GM21825 (cell line): ENCODE results near the gene SNED1.

Experiments
- ATAC-seq: cut with Tn5 transposase; IDR thresholded peaks from one replicate; pipeline ENCODE4 v1.9.1; 2021; ENCODE audit warnings: mild to moderate bottlenecking, moderate library complexity; ENCODE audit not compliant: unreplicated experiment

Gene SNED1

DNA sequence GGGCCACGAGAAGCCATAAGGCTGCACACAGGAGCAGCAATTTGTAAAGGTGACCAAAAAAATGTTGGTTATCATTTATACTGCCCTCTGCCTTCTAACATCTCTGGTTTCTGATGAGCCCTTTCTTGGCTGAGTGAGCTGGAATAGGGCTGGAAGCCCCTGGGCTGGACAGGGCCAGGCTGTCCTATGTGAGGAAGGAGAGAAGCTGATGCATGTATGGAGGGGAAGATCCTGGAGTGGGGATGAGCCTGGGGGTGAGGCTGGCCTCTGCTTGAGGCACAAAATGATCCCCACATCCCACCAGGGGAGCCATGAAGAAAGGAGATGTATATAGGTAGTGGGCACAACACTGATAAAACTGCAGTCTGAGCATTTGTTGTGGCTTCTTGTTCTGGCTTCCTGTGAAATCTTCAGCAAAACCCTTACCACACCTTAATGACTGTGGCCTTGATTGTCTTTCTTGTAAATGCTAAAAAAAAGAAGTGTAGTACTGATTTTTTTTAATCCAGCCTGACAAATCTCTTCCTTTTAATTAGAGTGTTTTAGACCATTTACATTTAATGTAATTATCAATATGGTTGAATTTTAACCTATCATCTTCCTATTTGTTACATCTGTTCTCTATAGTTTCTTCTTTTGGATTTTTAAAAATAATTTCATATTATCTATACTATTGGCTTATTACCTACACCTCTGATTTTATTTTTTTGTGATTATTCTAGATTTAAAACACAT, 5.6 kb downstream of the SNED1 start:
- ATAC-seq = no peak

DNA sequence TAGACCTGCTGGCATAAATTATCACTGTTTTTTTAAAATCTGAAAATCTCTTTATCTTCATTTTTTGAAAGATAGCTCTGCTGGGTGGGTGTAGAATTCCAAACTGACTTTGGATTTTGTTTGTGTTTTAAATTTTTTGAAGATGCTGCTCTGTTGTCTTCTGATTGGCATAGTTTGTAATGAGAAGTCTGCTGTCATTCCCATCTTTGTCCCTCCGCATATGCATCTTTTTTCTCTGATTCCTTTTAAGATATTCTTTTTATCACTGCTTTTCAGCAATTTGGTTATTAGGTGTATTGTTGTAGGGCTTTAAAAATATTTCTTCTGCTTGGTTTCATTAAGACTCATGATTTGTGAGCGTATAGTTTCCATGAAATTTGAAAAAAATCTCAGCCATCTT, 7.2 kb downstream of the SNED1 start:
- ATAC-seq = no peak

DNA sequence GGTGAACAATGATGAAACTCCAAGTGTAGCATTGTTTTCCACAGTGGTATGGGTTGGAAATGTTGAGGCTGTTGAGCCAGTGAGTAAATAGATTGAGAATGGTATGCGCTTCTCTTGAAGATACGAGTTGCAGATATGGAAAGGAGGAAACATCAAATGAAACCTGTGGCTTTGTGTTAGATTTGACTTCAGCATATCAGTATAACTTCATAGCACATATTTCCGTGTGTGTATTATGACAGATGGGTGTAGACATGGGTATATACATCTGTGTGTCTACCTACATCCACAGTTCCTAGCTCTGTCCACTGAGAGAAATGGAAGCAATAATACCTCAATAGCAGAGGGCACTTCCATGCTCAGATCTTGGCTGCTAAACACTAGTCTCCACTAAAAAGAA, 8.0 kb downstream of the SNED1 start:
- ATAC-seq = no peak

DNA sequence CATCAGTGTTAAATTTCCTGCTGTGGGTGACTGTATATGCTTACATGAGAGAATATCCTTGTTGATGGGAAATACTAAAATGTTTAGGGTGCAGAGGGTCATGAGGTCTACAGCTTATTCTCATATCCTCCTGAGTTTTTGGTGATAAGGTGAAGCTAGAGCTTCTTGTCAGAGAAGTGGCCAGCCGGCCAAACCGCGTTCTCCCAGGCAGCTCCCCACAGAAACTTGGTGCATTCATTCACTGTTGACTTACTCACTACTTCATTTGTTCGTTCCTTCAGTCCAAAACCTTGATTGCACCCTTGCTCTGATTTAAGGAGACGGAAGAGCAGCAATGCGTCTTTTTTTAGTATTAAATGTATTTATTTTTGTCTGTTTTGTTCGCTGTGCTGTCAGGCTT, 8.7 kb downstream of the SNED1 start:
- no peak for ATAC-seq

DNA sequence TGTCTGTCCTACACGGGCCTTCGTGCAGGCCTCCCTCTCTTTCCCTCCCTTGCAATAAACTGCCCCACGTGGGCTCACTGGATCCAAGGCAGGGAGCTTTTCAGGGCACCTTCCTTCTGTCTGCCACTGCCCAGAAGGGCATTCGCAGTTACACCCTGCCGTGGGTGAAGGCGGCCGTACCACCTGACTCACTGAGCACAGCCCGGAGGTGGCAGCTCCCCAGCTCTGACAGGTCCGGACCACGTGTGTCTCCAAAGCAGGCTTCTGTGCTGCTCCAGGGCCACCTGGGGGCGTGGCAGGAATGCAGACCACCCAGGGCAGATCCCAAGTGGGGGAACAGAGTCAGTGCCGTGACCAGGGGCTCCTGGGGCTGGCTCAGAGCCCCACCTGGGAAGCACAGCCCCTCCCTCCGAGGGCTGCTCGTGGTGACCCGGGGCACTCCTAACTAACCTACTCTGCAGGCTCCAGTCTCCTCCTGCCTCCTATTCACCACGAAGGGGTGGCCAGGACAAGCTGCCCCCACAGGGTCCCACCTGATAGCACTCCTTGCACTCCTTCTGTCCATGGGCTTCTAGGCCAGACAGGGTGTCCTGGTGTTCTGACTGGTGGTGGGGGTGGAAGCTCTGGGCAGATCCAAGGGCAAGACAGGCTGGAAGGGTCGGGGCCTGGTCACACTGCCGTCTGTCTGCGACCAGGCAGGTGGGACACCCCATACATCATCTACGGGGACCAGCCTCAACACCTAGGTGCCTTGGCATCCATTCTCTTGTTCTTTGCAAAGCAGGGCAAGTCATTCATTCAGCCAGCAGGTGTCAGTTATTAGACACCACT, 9.7 kb downstream of the SNED1 start:
- ATAC-seq = no peak

DNA sequence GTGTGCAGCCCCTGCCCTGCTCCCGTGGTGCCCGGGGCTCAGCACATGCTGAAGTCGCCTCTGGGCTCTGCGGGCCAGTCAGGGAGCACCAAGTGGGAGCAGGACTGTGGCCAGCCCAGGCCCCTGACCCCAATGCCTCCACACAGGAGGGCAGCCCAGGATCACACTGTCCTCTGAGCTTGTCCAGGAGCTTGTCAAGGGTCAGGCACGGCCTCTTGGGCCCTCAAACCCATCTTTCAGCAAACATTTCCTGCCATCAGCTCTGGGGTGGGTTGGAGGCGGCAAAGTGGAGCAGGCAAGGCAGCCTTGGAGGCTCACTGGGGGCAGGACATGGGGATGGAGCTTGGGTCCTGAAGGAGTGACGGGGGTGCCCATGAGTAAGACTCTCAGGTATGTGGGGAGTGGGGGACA, 10.3 kb downstream of the SNED1 start:
- ATAC-seq = no peak

DNA sequence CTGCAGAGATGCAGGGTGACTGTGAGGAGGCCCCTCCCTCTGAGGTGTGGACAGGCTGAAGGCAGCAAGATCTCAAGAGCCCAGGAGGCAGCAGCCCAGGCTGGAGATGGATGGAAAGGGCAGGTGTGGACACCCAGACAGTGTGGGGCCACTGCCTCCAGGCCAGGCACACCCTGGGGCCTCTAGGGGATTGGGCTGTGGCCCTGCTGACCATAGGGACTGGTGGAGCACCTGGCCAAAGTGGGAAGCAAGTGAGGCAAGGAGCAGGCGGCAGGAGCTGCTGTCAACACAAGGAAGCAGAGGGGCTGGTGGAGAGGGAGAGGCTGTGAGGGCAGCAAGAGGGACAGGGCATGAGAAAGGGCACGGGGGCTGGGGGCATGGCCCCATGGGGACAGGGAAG, 10.8 kb downstream of the SNED1 start:
- no peak for ATAC-seq

DNA sequence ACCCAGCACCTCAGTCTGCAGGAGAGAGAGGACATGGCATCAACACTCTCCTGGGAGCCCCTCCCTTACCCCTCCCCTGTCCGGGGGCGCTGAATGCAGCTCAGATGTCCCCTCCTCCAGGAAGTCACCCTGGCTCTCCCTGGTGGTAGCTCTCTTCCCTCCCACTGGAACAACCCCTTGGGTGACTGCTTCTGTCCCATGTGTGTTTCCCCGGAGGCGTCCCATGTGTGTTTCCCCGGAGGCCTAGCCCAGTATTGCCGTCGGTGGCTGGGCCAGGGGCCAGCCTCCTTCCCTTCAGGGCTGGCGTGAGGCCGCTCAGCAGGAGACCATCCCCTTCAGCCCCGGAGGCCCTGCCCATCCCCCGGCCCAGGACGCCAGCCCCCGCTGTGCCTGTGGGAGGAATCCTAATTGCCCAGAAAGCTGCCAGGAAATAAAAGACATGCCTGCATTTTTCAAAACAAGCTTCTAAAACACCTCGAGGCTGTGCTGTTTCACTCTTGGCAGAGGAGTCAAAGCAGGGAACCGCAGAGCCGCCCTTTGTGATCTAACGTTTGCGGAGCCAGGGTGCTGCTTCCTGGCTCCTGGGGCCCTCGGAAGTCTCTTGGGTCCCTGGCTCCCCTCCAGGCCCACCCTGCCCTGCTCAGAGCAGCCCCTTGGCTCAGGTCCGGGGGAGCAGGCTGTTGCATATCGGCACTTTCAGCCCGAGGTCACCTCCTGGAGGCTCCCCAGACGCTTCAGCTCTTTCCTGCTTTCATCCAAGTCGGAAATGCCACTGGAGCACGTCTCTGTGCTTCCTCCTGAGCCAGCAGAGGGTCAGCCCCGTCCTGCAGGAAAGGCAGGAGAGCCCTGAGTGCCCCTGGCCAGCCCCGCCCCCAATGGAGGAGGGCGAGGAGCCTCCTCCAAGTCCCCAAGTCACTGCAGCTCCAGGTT, 11.4 kb downstream of the SNED1 start:
- no peak for ATAC-seq

DNA sequence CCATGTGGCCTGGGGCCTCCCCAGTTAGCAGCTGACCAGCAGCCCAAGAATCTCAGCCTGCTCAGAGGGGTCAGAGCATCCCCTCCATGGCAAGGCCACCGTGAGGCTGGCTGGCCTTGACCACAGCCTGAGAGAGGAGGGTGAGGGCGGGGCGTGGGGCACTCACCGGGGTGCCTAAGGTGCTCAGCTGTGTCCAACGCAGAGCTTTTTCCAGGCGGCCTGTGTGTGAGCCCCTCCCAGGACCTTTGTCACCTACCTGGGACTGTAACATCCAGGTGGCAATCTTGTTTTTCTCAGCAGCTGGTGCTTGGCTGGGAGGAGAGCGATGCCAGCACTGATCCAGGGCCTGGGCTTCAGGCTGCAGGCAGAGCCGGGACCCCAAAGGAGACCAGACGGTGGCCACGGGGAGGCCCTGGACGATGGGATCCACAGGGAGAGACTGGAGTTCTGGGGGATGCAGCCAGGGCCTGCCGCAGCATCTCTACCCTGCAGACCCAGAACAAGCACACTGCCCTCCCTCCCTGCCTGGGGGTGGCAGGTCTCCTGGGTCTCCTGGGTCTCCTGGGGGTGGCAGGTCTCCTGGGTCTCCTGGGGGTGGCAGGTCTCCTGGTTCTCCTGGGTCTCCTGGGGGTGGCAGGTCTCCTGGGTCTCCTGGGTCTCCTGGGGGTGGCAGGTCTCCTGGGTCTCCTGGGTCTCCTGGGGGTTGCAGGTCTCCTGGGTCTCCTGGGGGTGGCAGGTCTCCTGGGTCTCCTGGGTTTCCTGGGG, 12.3 kb downstream of the SNED1 start:
- no peak for ATAC-seq

DNA sequence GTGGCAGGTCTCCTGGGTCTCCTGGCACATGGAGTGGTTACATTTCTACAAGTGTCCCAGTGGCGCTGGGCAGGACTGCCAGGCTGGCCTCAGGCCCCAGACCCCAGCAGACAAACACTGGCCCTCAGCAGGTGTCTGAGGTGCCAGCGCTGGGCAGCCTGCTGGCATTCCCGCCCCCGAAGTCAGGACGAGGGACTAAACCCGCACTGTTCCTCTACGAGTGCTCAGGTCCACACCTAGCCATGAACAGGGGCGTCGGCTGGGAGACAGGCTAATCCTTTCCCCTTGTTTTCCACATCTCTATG, 12.8 kb downstream of the SNED1 start:
- ATAC-seq = no peak

DNA sequence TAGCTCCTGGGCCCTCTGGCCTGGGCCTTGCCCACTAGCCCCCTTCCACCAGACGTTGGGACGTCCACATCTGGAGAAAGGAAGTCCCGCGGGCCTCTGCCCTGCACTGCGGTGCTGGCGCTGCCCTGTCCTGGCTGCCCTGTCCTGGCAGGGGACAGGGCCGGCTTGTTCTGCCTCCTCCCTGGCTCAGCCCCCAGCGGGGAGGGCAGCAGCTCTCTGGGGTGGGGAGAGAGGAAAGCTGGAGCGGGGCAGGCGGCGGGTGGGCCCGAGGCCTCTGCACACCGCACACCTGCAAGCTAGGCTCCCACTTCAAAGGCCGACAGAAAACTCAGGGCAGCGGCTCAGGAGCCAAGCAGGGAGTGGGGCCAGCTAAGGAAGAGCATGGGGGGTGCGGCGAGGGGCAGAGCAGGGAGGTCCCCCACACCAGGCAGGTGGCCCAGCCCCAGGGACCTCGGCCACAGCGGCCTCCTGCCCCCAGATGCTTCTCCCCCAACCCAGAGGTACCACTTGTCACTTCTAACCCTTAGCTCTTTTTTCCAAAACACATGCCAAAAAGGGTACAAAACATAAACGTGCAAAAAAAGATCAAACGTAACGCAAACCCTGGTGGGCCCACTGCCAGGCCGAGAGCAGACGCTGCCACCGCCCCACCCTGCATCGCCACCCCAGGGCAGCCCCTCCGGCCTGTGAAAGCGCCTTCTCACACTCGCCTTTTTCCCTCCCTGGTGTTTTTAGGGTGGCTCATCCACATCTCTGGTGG, 13.5 kb downstream of the SNED1 start:
- no peak for ATAC-seq

DNA sequence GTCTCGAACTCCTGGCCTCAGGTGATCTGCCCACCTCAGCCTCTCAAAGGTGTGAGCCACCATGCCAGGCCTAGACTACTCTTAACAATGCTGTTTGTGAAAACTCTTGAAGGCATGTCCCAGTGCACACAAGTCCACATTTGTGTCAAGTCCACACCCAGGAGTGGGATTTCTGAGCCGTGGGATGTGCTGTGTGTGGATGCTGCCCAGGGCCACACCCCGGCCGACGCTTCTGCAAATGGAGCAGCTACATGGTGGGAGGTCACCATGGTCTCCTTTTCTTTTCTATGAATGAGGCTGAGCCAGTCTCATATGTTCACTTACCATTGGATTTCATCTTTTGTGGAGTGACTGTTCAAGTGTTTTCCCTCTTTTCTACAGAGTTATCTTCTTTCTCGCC, 15.8 kb downstream of the SNED1 start:
- ATAC-seq = no peak

DNA sequence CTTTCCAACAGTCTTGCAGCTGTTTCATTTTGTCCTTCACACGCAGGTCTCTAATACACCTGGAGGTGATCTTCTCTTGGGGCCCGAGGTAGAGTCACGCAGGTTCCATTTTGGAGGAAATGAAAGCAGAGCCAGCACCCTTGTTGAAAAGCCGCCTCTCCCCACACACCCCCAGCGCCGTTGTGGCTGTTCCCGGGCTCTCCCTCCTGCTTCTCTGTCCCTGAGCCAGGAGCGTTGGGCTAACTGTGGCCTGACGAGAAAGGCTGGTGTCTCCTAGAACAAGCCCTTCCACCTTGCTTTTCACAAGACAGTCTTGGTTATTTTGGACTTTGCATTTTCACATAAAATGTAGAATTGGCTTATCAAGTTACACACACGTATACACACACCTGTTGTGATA, 16.3 kb downstream of the SNED1 start:
- ATAC-seq = no peak

DNA sequence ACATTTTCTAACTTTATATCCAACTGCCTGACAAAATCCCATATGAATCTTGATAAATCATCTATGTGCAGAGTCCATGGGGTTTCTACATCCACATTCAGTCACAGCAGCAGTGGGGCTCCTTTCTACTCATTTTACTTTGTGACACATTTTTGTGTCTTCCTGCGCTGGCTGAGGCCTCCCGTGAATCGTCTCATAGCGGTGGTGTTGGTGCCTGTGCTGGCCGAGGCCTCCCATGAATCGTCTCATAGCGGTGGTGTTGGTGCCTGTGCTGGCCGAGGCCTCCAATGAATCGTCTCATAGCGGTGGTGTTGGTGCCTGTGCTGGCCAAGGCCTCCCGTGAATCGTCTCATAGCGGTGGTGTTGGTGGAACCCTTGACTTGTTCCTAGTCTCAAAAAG, 17.0 kb downstream of the SNED1 start:
- no peak for ATAC-seq

DNA sequence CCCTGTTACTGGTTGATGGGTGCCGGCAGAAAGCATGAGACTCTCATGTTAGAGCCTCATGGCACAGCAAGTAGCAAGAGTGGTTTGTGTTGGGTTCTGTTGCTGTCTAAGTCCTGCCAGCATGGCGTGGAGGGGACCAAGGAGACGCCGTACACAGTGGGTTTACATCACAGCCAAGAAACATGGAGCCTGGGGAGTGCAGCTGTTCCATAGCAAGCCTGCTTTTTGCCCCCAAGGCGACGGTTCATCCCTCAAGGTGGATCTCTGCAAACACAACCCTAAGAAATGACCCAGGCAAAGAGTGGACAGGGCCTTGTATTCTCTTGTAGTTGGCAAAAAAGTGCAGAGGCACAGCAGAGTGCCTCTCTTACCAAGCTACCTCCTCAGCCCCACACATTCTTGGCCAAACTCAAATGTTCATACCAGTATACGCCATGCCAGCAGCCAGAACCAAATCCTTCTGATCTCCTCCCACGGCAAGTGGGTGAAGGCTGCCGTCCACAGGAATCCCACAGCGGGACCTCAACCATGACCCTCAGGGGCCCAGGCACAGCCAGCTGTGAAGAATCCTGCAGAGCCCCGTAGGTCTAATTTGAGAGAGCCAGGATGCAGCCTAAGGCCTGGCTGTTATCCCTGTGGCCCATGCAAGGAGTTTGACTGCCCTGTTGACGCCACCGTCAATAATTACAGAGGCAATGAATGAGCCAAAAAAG, 19.0 kb downstream of the SNED1 start:
- no peak for ATAC-seq

DNA sequence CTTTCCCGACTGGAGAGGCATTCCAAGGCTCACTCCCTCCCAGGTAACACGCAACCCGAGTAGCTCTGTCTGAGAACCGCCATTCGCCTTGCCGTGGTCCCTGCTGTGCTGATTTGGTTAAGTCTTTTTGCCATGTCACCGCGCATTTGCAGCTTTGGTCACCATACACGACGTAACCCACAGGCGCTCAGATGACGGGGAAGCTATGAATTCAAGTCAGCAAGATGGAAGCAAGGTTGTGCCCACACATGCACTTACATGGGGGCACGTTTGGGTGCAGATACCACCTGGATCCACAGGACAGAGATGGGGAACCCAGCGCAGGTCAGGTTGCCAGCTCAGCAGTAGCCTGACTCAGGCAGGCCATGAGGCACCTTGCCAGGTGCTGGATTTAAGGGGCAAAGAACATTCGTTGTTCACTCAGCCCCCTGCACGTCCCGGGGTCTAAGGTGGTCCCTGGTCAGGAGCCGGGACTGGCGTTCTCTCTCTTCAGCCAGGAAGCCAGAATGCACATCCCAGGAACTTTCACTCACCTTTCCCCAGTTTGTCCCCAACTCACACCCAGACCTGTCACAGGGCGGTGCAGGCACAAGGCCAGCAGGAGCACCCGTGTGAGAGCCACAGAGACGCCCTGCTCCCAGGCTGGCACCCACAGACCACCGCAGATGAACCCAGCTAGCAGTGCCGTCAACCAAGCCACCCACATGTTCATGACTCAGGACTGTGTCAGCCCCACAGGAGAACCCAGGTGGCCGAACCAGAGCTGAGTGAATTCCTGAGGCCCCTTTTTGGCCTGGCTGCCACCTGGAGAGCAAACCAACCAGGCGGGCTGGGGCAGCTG, 19.9 kb downstream of the SNED1 start:
- ATAC-seq = no peak

DNA sequence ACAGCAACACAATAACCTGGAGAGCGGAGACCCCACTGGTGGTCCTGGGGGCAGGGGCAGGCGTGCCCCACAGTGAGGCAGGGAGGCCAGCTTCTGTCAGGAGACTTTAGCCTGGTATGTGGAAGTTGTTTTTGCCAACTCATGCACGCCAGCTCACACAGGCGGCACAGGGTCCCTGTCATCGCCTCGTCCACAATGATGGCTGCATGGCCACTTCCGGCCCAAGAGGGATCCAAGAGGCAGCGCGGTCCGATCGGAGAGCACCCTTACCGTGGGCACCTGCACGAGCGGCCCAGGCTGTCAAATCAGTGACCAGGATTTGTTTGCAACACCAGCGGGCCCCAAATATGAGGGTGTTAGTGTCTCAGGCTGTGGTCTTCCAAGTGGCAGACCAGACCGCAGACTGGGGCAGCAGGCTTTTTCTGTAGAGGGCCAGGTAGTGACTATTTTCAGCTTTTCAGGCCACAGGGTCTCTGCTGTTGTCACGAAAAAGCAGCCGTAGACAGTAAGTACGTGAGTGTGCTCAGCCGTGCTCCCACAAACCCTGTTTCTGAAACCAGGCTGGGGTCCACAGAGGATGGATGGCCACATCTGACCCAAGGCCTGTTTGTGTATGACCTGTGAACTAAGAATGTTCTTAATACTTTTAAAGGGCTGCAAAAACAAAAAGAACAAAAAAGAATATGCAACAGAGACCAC, 21.2 kb downstream of the SNED1 start:
- no peak for ATAC-seq

DNA sequence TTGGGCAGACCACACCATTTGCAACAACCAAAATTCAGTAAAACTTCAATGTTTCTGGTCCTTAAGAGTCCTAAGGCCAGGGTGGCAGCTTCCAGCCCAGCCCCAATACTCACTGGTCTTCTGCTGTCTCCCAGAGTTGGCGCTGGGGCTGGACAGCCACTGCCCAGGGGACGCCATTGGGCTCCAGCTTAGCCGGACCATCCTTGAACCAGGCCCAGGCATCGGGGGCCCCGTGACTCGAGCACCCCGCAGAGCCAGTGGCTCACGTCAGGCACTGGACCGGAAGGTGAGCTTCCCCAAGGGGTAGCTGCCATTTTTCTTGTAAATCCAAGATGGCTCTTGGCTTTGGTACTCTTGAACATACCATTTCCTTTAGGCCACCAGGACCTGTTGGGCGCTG, 21.8 kb downstream of the SNED1 start:
- no peak for ATAC-seq
